K562 (cell line): ENCODE results near the gene BMP8B. TPM values are rescaled to one million over a fixed set of nuclear protein-coding genes. Genes with fewer than 3 reads are reported as not detected.

ENCODE experiments used
- ARNT ChIP-seq, 2 experiments: fragments of 450-650 bp; IDR thresholded peaks; 2 replicates each; pipeline ENCODE4 v1.6.1; 2016; ENCODE audit warnings: mild to moderate bottlenecking in 1 of 2
- DIDO1 ChIP-seq: fragments of 450-650 bp; IDR thresholded peaks from 2 replicates; pipeline ENCODE4 v1.6.1; 2016; ENCODE audit warnings: low read depth, missing biosample characterization, missing genetic modification characterization
- KLF1 ChIP-seq: fragments of 450-650 bp; IDR thresholded peaks from 2 replicates; pipeline ENCODE4 v1.6.1; 2016; ENCODE audit warnings: missing genetic modification characterization, missing compliant biosample characterization
- PTTG1 ChIP-seq: fragments of 450-650 bp; IDR thresholded peaks from 2 replicates; pipeline ENCODE4 v1.6.1; 2016; ENCODE audit warnings: low read depth, mild to moderate bottlenecking, missing genetic modification characterization, missing compliant biosample characterization
- ZBTB17 ChIP-seq: fragments of 450-650 bp; formaldehyde crosslinking; IDR thresholded peaks from 2 replicates; pipeline ENCODE4 v1.4.0; 2020; ENCODE audit warnings: mild to moderate bottlenecking
- polyA plus RNA-seq, 8 experiments: library from polyadenylated mRNA; depleted of rRNA in 4 of 8; stranded (reverse) in 5 of 8; unstranded in 3 of 8; fragments of >200 nt; fragmentation: Nextera tagmentation in 2 of 8; fragmentation: Illumina TruSeq in 1 of 8; extraction: Ambion mirVana in 2 of 8; extraction: Trizol in 1 of 8; gene quantifications; 2 replicates each; pipeline versions ENCODE4 v1.2.1 to v1.2.3, GENCODE V29; 2011 to 2014; ENCODE audit warnings: inconsistent platforms in 1 of 8, missing spikeins in 1 of 8
- total RNA-seq, 7 experiments: library from RNA; depleted of rRNA in 6 of 7; stranded (reverse); fragments of >200 nt in 6 of 7; fragmentation: Illumina TruSeq in 2 of 7; extraction: Trizol in 2 of 7; gene quantifications; 2 replicates each; pipeline versions ENCODE4 v1.2.1 to v1.2.3, GENCODE V29; 2011 to 2021; ENCODE audit warnings: low replicate concordance in 1 of 7
- TF ChIP-seq, protein P1 (sequence below): fragments of 450-650 bp; IDR thresholded peaks from 2 replicates; pipeline ENCODE4 v1.6.1; 2016; ENCODE audit warnings: mild to moderate bottlenecking, moderate library complexity
- TF ChIP-seq, protein P2 (sequence below), 3 experiments: fragments of 200-800 bp in 1 of 3; fragments of 250-450 bp in 1 of 3; fragments of 450-650 bp in 1 of 3; sonication (Bioruptor Pico) in 1 of 3; sonication (Bioruptor generic) in 1 of 3; formaldehyde crosslinking in 1 of 3; IDR thresholded peaks; 2 replicates each; pipeline versions ENCODE4 v1.6.1 to v1.8.0; 2016 to 2022; ENCODE audit warnings: mild to moderate bottlenecking in 2 of 3, missing genetic modification characterization in 2 of 3, missing compliant biosample characterization in 1 of 3, moderate library complexity in 1 of 3
- TF ChIP-seq, protein P3 (sequence below): fragments of 450-650 bp; IDR thresholded peaks from 2 replicates; pipeline ENCODE4 v1.6.1; 2014; ENCODE audit warnings: low read depth, mild to moderate bottlenecking, moderate library complexity, borderline replicate concordance

Gene BMP8B
- total and polyA plus RNA-seq, 9 of the 15 experiments (the other 6 are each of a cell fraction or from before 2014, with no cell fraction given) = 0.03 to 0.33 (median 0.14) TPM

DNA sequence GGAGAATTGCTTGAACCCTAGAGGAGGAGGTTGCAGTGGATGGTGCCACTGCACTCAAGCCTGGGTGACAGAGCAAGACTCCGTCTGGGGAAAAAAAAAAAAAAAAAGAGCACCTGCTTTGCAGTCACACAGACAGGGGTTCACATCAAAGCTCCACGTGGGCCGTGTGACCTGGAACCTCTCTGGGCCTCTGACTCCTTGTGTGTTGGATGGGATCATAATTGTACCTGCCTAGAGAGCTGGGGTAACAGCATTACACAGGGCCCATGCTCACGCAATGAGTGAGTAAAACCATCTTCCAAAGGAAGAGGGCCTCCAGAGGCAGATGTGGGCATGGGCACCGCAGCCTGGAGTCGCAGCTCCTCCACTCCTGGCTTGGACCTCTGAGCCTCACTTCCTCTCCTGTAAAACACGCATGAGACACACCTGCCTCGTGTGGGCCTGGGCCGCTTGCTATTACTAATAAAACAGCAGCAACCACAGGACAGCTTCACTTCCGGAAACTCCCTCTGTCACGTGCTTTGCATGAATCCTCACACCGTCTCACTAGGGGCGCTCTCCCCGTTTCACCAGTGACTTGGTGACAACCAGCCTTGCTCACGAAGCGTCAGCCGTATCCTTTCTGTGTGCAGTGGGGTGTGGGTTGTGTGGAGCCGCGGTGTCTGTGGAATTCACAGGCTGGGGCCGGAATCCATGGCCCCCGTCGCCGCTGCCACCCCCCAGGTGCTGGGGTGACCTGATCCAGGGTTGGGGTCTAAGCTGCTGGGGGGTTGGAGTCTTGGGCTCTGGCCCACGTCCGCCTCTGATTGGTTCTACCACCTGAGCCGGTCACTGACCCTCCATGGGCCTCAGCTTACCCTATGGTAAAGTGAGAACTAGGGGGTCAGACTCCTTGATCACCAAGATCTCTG is 10.4 kb upstream of the BMP8B start (continued):
- TF ChIP-seq, protein P1, sequence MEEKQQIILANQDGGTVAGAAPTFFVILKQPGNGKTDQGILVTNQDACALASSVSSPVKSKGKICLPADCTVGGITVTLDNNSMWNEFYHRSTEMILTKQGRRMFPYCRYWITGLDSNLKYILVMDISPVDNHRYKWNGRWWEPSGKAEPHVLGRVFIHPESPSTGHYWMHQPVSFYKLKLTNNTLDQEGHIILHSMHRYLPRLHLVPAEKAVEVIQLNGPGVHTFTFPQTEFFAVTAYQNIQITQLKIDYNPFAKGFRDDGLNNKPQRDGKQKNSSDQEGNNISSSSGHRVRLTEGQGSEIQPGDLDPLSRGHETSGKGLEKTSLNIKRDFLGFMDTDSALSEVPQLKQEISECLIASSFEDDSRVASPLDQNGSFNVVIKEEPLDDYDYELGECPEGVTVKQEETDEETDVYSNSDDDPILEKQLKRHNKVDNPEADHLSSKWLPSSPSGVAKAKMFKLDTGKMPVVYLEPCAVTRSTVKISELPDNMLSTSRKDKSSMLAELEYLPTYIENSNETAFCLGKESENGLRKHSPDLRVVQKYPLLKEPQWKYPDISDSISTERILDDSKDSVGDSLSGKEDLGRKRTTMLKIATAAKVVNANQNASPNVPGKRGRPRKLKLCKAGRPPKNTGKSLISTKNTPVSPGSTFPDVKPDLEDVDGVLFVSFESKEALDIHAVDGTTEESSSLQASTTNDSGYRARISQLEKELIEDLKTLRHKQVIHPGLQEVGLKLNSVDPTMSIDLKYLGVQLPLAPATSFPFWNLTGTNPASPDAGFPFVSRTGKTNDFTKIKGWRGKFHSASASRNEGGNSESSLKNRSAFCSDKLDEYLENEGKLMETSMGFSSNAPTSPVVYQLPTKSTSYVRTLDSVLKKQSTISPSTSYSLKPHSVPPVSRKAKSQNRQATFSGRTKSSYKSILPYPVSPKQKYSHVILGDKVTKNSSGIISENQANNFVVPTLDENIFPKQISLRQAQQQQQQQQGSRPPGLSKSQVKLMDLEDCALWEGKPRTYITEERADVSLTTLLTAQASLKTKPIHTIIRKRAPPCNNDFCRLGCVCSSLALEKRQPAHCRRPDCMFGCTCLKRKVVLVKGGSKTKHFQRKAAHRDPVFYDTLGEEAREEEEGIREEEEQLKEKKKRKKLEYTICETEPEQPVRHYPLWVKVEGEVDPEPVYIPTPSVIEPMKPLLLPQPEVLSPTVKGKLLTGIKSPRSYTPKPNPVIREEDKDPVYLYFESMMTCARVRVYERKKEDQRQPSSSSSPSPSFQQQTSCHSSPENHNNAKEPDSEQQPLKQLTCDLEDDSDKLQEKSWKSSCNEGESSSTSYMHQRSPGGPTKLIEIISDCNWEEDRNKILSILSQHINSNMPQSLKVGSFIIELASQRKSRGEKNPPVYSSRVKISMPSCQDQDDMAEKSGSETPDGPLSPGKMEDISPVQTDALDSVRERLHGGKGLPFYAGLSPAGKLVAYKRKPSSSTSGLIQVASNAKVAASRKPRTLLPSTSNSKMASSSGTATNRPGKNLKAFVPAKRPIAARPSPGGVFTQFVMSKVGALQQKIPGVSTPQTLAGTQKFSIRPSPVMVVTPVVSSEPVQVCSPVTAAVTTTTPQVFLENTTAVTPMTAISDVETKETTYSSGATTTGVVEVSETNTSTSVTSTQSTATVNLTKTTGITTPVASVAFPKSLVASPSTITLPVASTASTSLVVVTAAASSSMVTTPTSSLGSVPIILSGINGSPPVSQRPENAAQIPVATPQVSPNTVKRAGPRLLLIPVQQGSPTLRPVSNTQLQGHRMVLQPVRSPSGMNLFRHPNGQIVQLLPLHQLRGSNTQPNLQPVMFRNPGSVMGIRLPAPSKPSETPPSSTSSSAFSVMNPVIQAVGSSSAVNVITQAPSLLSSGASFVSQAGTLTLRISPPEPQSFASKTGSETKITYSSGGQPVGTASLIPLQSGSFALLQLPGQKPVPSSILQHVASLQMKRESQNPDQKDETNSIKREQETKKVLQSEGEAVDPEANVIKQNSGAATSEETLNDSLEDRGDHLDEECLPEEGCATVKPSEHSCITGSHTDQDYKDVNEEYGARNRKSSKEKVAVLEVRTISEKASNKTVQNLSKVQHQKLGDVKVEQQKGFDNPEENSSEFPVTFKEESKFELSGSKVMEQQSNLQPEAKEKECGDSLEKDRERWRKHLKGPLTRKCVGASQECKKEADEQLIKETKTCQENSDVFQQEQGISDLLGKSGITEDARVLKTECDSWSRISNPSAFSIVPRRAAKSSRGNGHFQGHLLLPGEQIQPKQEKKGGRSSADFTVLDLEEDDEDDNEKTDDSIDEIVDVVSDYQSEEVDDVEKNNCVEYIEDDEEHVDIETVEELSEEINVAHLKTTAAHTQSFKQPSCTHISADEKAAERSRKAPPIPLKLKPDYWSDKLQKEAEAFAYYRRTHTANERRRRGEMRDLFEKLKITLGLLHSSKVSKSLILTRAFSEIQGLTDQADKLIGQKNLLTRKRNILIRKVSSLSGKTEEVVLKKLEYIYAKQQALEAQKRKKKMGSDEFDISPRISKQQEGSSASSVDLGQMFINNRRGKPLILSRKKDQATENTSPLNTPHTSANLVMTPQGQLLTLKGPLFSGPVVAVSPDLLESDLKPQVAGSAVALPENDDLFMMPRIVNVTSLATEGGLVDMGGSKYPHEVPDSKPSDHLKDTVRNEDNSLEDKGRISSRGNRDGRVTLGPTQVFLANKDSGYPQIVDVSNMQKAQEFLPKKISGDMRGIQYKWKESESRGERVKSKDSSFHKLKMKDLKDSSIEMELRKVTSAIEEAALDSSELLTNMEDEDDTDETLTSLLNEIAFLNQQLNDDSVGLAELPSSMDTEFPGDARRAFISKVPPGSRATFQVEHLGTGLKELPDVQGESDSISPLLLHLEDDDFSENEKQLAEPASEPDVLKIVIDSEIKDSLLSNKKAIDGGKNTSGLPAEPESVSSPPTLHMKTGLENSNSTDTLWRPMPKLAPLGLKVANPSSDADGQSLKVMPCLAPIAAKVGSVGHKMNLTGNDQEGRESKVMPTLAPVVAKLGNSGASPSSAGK = peak; percentile 99
- TF ChIP-seq, protein P2, sequence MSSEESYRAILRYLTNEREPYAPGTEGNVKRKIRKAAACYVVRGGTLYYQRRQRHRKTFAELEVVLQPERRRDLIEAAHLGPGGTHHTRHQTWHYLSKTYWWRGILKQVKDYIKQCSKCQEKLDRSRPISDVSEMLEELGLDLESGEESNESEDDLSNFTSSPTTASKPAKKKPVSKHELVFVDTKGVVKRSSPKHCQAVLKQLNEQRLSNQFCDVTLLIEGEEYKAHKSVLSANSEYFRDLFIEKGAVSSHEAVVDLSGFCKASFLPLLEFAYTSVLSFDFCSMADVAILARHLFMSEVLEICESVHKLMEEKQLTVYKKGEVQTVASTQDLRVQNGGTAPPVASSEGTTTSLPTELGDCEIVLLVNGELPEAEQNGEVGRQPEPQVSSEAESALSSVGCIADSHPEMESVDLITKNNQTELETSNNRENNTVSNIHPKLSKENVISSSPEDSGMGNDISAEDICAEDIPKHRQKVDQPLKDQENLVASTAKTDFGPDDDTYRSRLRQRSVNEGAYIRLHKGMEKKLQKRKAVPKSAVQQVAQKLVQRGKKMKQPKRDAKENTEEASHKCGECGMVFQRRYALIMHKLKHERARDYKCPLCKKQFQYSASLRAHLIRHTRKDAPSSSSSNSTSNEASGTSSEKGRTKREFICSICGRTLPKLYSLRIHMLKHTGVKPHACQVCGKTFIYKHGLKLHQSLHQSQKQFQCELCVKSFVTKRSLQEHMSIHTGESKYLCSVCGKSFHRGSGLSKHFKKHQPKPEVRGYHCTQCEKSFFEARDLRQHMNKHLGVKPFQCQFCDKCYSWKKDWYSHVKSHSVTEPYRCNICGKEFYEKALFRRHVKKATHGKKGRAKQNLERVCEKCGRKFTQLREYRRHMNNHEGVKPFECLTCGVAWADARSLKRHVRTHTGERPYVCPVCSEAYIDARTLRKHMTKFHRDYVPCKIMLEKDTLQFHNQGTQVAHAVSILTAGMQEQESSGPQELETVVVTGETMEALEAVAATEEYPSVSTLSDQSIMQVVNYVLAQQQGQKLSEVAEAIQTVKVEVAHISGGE (CRISPR knock-in tag; IDR thresholded peaks at IDR 0.05) = peak in 1 of 3 experiments; percentile 69; a peak in 2 of 6 replicates
- TF ChIP-seq, protein P3, sequence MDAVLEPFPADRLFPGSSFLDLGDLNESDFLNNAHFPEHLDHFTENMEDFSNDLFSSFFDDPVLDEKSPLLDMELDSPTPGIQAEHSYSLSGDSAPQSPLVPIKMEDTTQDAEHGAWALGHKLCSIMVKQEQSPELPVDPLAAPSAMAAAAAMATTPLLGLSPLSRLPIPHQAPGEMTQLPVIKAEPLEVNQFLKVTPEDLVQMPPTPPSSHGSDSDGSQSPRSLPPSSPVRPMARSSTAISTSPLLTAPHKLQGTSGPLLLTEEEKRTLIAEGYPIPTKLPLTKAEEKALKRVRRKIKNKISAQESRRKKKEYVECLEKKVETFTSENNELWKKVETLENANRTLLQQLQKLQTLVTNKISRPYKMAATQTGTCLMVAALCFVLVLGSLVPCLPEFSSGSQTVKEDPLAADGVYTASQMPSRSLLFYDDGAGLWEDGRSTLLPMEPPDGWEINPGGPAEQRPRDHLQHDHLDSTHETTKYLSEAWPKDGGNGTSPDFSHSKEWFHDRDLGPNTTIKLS = peak; percentile 73; the same call in 1 of the 2 replicates
- TF ChIP-seq PTTG1 (tag) (0 out of 2 replicates have a peak, but pooled peaks have one; percentile 40), ZBTB17 (CRISPR knock-in tag) (0 out of 2 replicates have a peak, but pooled peaks have one; percentile 54), KLF1 (tag) (peak; percentile 99), ARNT (IDR thresholded peaks at IDR 0.05) (peak in 1 of 2 experiments; percentile 23; a peak in 1 of 4 replicates), DIDO1 (peak; percentile 72)
